GM18502 (cell line): ENCODE results near the gene PPM1J.
"Not testable (repeated sequence)": the region's sequence is repeated elsewhere in the genome, so short reads cannot be mapped to it uniquely, and the experiment has no call there.

Experiments
- ATAC-seq: cut with Tn5 transposase; IDR thresholded peaks from one replicate; pipeline ENCODE4 v1.9.1; 2021; ENCODE audit warnings: mild to moderate bottlenecking; ENCODE audit not compliant: unreplicated experiment, poor library complexity

Gene PPM1J

GRCh38 chr1:112722601-112723510 is 7.7 kb upstream of the PPM1J start:
- ATAC-seq = no peak

- ATAC-seq = no peak
Observed at GRCh38 chr1:112721966-112722524, 6.9 kb upstream of the PPM1J start.

DNA sequence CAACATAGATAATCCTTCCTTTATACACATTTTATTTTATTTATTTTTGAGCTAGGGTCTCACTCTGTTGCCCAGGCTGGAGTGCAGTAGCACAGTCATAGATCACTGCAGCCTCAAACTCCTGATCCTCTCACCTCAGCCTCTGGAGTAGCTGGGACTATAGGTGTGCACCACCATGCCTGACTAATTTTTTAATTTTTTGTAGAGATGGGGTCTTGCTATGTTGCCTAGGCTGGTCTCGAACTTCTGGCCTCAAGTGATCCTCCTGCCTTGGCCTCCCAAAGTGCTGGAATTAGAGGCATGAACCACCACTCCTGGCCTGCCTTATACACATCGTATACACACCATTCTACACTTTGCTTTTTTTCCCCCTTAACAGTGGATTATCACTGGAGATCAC is 6.2 kb upstream of the PPM1J start:
- ATAC-seq = not testable (repeated sequence)

- ATAC-seq = no peak
Observed at GRCh38 chr1:112720800-112721199, 5.7 kb upstream of the PPM1J start.

GRCh38 chr1:112719706-112720105 is 4.6 kb upstream of the PPM1J start:
- no peak for ATAC-seq

- ATAC-seq = no peak
Observed at GRCh38 chr1:112718691-112719418, 3.7 kb upstream of the PPM1J start.

GRCh38 chr1:112717263-112717873 is 2.2 kb upstream of the PPM1J start:
- no peak for ATAC-seq

GRCh38 chr1:112716133-112716720 is 1.1 kb upstream of the PPM1J start:
- ATAC-seq = peak; percentile 33

GRCh38 chr1:112714313-112715263 is 544 bp downstream of the PPM1J start:
- peak; percentile 25 for ATAC-seq

DNA sequence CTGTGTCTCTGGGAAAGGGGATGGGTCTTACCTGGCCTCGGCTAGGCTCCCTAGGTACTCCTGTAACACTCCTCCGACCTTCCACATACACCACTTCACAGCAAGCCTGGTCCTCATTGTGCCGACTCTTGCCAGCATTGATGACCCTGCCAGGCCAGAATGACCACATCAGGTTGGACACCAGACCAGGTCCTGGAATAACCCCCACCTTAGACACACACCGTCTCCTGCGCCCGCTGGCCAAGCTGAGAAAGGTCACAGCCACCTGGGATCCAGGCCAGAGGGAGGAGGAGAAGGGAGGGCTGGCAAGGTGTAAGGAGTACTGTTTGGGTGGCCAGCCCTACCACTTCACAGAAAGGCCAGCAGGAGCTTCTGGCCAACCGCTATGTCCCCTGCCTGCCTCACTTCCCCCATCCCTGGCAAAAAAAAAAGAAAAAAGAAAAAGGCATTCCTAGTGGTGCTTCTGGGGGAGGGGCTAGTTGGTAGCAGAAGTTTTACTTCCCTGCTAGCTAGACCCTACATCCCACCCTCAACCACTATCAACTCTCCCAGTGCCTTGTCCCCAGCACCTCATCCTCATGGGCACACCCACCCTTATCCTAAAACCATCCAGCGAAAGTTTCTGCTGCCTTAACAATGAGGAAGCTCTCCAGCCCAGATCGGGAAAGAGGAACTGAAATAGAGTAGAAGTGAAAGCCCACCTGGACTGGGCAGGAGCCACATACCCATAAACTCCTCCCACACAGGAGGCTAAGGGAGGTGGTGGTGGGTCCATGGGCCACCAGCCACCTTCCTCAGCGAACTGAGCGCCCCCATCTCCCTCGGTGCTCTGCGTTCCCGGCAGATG is 1.4 kb downstream of the PPM1J start:
- ATAC-seq = peak; percentile 29

DNA sequence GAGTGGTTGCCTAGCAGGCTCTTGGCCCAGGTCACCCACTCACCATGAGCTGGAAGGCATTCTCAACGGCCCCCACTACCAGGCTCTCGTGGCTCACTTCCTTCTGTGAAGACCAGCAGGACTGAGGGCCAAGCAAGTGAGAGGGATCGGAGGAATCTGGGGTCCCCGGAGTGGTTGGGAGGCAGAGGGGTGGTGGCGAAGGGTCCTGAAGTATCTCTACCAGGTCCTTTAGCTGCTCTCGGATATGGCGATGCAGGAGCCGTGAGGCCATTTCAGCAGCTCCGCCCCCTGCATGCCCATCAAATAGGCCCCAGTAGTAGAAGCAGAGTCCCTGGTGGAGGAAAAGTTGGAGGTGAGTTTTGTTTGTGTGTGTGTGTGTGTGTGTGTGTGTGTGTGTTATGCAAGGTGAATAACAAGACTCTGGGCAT is 2.4 kb downstream of the PPM1J start:
- no peak for ATAC-seq

GRCh38 chr1:112712191-112712590 is 2.9 kb downstream of the PPM1J start:
- ATAC-seq = no peak

DNA sequence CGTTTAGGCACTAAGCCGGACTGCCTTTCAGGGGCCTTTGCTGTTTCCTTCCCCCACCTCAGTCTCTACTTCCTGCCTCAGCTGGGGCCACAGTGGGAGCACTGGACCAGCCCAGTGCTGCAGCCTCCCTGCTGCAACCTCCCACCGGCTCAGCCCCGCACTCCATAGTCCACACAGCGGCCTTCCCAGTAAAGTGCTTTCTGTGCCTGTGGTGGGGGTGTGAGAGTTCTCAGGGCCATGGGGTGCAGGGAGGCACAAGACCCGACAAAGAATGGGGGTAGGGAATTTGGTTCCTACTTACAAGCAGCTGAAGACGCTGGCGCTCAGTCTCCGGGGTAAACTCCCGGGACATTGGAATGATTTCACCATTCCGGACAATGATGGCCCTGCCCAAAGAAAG is 3.5 kb downstream of the PPM1J start:
- ATAC-seq = no peak

- no peak for ATAC-seq
Observed at GRCh38 chr1:112711041-112711440, 4.1 kb downstream of the PPM1J start.

DNA sequence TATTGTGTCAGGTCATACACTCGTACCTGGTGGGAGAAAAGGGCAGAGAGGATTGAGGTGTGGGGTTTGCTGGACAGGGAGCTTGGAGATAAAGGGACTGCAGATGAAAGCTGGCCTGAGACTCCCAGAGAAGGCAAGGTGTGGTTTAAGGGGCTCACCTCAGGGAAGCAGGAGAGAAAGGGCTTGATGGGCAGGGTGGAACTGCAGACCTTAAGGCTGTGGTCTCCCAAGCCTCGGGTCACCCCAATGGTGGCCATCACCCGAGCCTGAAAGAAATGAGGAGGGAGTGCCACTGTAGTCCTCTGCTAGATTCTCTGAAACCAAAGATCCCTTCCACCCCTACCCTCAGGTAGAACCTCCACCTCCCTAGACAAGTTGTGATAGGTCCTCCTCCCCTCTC is 4.5 kb downstream of the PPM1J start:
- no peak for ATAC-seq

GRCh38 chr1:112710159-112710558 is 5.0 kb downstream of the PPM1J start:
- no peak for ATAC-seq

DNA sequence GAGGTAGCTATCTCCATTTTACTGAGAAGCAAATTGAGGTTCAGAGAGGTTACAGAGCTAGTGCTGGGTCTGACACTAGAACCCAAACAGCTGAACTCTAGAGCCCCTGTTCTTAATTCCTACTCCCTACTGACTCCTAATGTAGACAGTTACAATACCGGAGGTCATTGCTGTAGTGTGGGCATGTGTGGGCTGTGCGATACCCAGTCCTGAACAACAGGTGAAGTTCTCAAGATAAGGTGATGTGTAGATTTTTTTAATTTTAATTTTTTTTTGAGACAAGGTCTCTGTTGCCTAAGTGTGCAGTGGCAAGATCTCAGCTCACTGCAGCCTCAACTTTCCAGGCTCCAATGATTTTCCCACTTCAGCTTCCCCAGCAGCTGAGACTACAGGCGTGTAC is 6.6 kb downstream of the PPM1J start:
- ATAC-seq = no peak

- ATAC-seq = no peak
Observed at GRCh38 chr1:112708002-112708448, 7.1 kb downstream of the PPM1J start.
